OCI-LY1 (cell line): ENCODE data around the gene UGT1A5.
"Not testable (repeated sequence)": the region's sequence is repeated elsewhere in the genome, so short reads cannot be mapped to it uniquely, and the experiment has no call there.

Source experiments
- H2AFZ ChIP-seq: fragments of 200-600 bp; sonication (generic), shearing (Covaris generic); 2 replicates; pipeline ENCODE4 v1.6.0; 2014; ENCODE audit warnings: antibody characterized with exemption, mild to moderate bottlenecking, low read length
- H3F3A ChIP-seq: fragments of 200-600 bp; sonication (generic), shearing (Covaris generic); 2 replicates; pipeline ENCODE4 v1.6.0; 2014; ENCODE audit warnings: mild to moderate bottlenecking, antibody characterized with exemption, low read length, moderate library complexity; ENCODE audit not compliant: insufficient read depth
- H3K27ac ChIP-seq: fragments of 200-600 bp; sonication (generic); 2 replicates; pipeline ENCODE4 v1.5.1; 2014; ENCODE audit warnings: low read length, mixed run types, mild to moderate bottlenecking, low read depth; ENCODE audit not compliant: poor library complexity, severe bottlenecking
- H3K27me3 ChIP-seq: fragments of 200-600 bp; sonication (generic); 2 replicates; pipeline ENCODE4 v1.6.0; 2014; ENCODE audit warnings: antibody characterized with exemption, mild to moderate bottlenecking, low read length, moderate library complexity; ENCODE audit not compliant: insufficient read depth
- H3K36me3 ChIP-seq: fragments of 200-600 bp; sonication (generic); 2 replicates; pipeline ENCODE4 v1.6.1; 2014; ENCODE audit warnings: mild to moderate bottlenecking, antibody characterized with exemption, low read length, moderate library complexity, mixed read lengths; ENCODE audit not compliant: insufficient read depth
- H3K4me1 ChIP-seq: fragments of 200-600 bp; sonication (generic); 2 replicates; pipeline ENCODE4 v1.5.1; 2014; ENCODE audit warnings: mild to moderate bottlenecking, low read length, moderate library complexity; ENCODE audit not compliant: insufficient read depth, severe bottlenecking
- H3K4me2 ChIP-seq: fragments of 200-600 bp; sonication (generic), shearing (Covaris generic); 2 replicates; pipeline ENCODE4 v1.6.1; 2014; ENCODE audit warnings: low read length
- H3K4me3 ChIP-seq: fragments of 200-600 bp; sonication (generic); 2 replicates; pipeline ENCODE4 v1.5.1; 2014; ENCODE audit warnings: low read length, low read depth, mild to moderate bottlenecking, mixed read lengths; ENCODE audit not compliant: poor library complexity, severe bottlenecking
- H3K79me2 ChIP-seq: fragments of 200-600 bp; shearing (Covaris generic); 2 replicates; pipeline ENCODE4 v1.6.1; 2016; ENCODE audit warnings: mixed run types, low read length, mixed read lengths; ENCODE audit not compliant: insufficient read depth
- H3K9ac ChIP-seq: fragments of 200-600 bp; sonication (generic), shearing (Covaris generic); 2 replicates; pipeline ENCODE4 v1.6.1; 2014; ENCODE audit warnings: mild to moderate bottlenecking, low read length, mixed read lengths
- H3K9me2 ChIP-seq: fragments of 200-600 bp; sonication (generic), shearing (Covaris generic); 2 replicates; pipeline ENCODE4 v1.6.1; 2014; ENCODE audit warnings: low read depth, mild to moderate bottlenecking, low read length, mixed read lengths
- H3K9me3 ChIP-seq: fragments of 200-600 bp; shearing (Covaris generic); 2 replicates; pipeline ENCODE4 v1.6.1; 2014; ENCODE audit warnings: low read length, mixed read lengths
- H4K20me1 ChIP-seq: fragments of 200-600 bp; sonication (generic), shearing (Covaris generic); 2 replicates; pipeline ENCODE4 v1.6.0; 2016; ENCODE audit warnings: mild to moderate bottlenecking, low read length; ENCODE audit not compliant: insufficient read depth
- EZH2 ChIP-seq: fragments of 200-600 bp; sonication (generic), shearing (Covaris generic); IDR thresholded peaks from 2 replicates; pipeline ENCODE4 v1.8.0; 2017; ENCODE audit warnings: borderline replicate concordance, mixed run types, mild to moderate bottlenecking, antibody characterized with exemption, low read length, moderate library complexity, mixed read lengths
- TF ChIP-seq, protein P1 (sequence below): fragments of 200-600 bp; sonication (generic), shearing (Covaris generic); IDR thresholded peaks from 2 replicates; pipeline ENCODE4 v1.5.1; 2017; ENCODE audit warnings: mild to moderate bottlenecking, antibody characterized with exemption, low read length, moderate library complexity, mixed read lengths

UGT1A5 gene

DNA sequence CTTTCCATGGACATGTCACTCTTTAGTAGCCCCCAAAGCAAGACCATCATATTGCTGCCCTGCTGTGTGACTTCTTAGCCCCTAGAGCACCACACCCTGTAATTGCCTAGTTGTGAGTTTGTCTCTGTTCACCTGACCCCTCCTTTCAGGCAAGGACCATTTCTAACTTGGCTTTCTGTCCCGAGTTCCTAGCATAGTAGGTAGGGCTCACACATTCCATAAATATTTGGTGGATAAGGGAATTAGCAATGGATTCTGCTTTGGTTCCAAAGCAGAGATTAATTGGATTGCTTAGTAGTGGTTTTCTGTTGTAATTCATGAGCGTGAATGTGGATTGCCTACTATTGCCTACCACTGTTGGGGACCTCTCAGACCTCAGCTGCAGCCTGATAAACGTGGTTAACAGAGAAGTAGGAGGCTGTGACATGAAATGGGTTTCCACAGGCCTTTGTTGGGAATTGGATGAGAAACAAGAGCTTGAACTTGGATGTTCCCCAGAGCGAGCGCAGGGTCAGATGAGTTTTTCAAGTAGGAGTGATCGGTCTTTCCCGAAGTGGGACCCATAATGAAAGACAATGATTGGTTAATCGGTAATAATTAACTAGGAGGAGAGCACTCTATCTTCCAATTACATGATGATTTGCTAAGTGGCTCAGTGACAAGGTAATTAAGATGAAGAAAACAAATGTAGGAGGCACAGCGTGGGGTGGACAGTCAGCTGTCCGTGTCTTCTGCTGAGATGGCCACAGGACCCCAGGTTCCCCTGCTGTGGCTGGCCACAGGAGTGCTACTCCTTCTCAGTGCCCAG, 34.0 kb downstream of the UGT1A5 start:
- Histone ChIP-seq H4K20me1 (no peaks in the 10 kb centered on the region), H3K27ac (no peak overlapping the region), H3K79me2 (no peaks in the 10 kb centered on the region), H3K4me2 (no peak overlapping the region), H3K36me3 (no peaks in the 10 kb centered on the region), H3K9me2 (no peaks in the 10 kb centered on the region), H2AFZ (no peak overlapping the region), H3K4me3 (no peak overlapping the region), H3K9ac (no peak overlapping the region), H3K9me3 (no peaks in the 10 kb centered on the region), H3K27me3 (no peaks in the 10 kb centered on the region), H3K4me1 (no peaks in the 10 kb centered on the region), H3F3A (no peaks in the 10 kb centered on the region)
- TF ChIP-seq, protein P1, sequence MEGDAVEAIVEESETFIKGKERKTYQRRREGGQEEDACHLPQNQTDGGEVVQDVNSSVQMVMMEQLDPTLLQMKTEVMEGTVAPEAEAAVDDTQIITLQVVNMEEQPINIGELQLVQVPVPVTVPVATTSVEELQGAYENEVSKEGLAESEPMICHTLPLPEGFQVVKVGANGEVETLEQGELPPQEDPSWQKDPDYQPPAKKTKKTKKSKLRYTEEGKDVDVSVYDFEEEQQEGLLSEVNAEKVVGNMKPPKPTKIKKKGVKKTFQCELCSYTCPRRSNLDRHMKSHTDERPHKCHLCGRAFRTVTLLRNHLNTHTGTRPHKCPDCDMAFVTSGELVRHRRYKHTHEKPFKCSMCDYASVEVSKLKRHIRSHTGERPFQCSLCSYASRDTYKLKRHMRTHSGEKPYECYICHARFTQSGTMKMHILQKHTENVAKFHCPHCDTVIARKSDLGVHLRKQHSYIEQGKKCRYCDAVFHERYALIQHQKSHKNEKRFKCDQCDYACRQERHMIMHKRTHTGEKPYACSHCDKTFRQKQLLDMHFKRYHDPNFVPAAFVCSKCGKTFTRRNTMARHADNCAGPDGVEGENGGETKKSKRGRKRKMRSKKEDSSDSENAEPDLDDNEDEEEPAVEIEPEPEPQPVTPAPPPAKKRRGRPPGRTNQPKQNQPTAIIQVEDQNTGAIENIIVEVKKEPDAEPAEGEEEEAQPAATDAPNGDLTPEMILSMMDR: no peak
- TF ChIP-seq EZH2: no peak

DNA sequence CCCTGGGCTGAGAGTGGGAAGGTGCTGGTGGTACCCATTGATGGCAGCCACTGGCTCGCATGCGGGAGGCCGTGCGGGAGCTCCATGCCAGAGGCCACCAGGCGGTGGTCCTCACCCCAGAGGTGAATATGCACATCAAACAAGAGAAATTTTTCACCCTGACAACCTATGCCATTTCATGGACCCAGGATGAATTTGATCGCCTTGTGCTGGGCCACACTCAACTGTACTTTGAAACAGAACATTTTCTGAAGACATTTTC, 34.5 kb downstream of the UGT1A5 start:
- H3K9me2 ChIP-seq: no peaks in the 10 kb centered on the region
- TF ChIP-seq, protein P1: no peak
- TF ChIP-seq EZH2: no peak
- H3K4me2 ChIP-seq: no peak overlapping the region
- no peaks in the 10 kb centered on the region for H3K27me3 ChIP-seq
- H4K20me1 ChIP-seq: no peaks in the 10 kb centered on the region
- H3K9me3 ChIP-seq: no peaks in the 10 kb centered on the region
- no peaks in the 10 kb centered on the region for H3K4me1 ChIP-seq
- no peaks in the 10 kb centered on the region for H3K36me3 ChIP-seq
- H3F3A ChIP-seq: no peaks in the 10 kb centered on the region
- no peak overlapping the region for H3K9ac ChIP-seq
- H3K79me2 ChIP-seq: no peaks in the 10 kb centered on the region
- no peak overlapping the region for H3K27ac ChIP-seq
- no peak overlapping the region for H2AFZ ChIP-seq
- no peak overlapping the region for H3K4me3 ChIP-seq

- H3K27ac ChIP-seq, H4K20me1 ChIP-seq, H3K9me3 ChIP-seq, H3K4me1 ChIP-seq, H3F3A ChIP-seq, H3K36me3 ChIP-seq, H3K4me2 ChIP-seq, H3K9ac ChIP-seq, H3K9me2 ChIP-seq, H3K27me3 ChIP-seq, H2AFZ ChIP-seq, H3K4me3 ChIP-seq, H3K79me2 ChIP-seq: not testable (repeated sequence)
Measured at GRCh38 chr2:233750689-233751088, 38.0 kb downstream of the UGT1A5 start.

- not testable (repeated sequence) for H3K36me3 ChIP-seq, H3K4me2 ChIP-seq, H3K4me3 ChIP-seq, H3F3A ChIP-seq, H2AFZ ChIP-seq, H3K4me1 ChIP-seq, H3K9me3 ChIP-seq, H4K20me1 ChIP-seq, H3K27ac ChIP-seq, H3K79me2 ChIP-seq, H3K9ac ChIP-seq, H3K27me3 ChIP-seq, H3K9me2 ChIP-seq
Measured at GRCh38 chr2:233751212-233752009, 38.7 kb downstream of the UGT1A5 start.
